Stimulated activated effector memory CD8-positive, alpha-beta T cell treated with anti-CD3 and anti-CD28 coated beads, Interleukin-12 subunit alpha, Interleukin-12 subunit beta, amount 100 ng/mL, for 72 hours (primary cell): Measurements from ENCODE around the gene CCDC74B.
"Not testable (repeated sequence)": the region's sequence is repeated elsewhere in the genome, so short reads cannot be mapped to it uniquely, and the experiment has no call there.

ENCODE experiments used
- ATAC-seq: fragments of 150-1000 bp; cut with Tn5 transposase; 2 replicates; pipeline ENCODE4 v1.10.0; 2021
- DNase-seq, 2 donors: peaks; one replicate each; pipeline ENCODE4 v3.0.0; 2021 to 2022; ENCODE audit warnings: low spot score in 2 of 2
- H3K27ac Mint-ChIP-seq: one replicate; pipeline ENCODE4 v1.8.0; 2022; ENCODE audit warnings: mild to moderate bottlenecking, mixed read lengths
- H3K36me3 Mint-ChIP-seq: one replicate; pipeline ENCODE4 v1.8.0; 2022; ENCODE audit warnings: mild to moderate bottlenecking, mixed read lengths
- H3K4me1 Mint-ChIP-seq: one replicate; pipeline ENCODE4 v1.8.0; 2022; ENCODE audit warnings: mixed read lengths
- H3K4me3 Mint-ChIP-seq: one replicate; pipeline ENCODE4 v1.8.0; 2022; ENCODE audit warnings: mild to moderate bottlenecking, mixed read lengths
- H3K9me3 Mint-ChIP-seq: one replicate; pipeline ENCODE4 v1.8.0; 2022; ENCODE audit warnings: mixed read lengths

CCDC74B gene

DNA sequence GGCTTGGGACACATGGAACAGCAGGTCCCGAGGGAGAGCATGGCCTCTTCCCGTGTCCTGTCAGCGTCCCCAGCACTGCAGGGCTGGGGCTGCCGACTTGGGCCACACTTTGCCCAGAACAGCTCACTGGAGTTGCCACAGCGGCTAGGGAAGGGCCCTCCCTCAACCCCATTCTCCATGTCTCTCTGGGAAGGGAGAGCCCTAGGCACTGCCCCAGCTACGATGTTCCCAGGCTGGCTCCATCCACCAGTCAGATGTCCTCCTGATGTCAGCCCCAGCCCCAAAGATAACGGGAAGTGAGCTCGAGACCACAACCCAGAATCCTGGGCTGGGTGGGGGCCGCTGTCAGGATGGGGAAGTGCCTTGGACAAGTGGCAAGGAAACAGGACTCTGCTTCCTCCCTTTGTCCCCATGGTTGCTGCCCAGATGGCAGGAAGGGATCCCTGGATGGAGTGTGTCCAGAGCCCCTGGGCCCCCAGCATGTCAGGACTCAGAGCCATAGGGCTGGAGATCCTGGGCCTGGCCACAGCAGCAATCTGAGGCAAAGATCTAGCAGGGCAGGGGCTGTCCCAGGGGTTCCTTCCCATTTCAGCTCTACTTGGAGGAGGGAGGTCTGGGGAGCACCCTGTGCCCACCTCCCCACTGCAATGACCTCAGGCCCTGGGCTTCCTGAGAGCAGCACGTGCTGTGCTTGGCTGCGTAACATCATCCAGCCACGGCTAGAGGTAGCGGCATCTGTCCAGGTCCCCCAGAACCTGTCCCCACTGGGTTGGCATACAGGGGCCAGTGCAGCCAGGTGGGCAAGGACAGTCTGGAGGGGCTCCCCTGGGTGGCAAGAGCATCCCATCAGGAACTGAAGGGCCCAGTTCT, 2.3 kb downstream of the CCDC74B start:
- Mint-ChIP-seq H3K27ac (peak overlapping the region; percentile 8), H3K4me3 (peak overlapping the region; percentile 74)
- not testable (repeated sequence) for H3K36me3 Mint-ChIP-seq, ATAC-seq, H3K4me1 Mint-ChIP-seq, DNase-seq, H3K9me3 Mint-ChIP-seq

DNA sequence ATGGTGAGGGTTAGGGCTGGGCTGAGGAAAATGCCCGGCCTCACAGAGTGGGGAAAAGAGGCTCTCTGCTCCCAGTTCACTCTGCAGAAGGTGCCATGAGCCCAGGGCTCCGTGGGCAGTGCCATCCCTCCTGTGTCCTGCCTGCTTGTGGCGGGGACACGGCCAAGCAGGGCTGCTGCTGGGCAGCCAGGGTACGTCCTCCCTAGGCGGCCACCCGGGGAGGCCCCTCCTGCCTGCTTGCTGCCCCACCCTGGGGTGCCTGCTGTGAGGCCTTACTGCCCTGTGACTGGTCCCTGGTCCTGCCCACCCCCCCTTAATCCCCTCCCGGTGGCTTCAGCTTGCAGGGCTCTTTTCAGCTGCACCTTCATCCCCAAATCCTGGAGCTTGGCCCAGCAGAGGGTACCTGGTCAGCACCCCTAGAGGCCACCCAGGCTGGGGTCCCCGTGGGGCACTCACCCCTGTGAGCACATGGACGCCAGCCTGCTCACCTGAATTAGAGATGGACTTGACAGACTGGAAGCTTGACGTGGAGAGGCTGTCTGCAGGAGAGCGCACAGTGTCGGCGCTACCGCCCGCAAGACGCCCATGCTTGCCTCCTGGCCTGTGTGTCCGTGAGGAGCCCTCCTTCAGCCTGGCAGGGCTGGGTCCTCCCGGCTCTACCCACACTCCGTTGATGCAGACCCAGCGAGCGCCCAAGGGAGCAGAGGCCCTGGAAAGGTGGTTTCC, 3.1 kb downstream of the CCDC74B start:
- H3K27ac Mint-ChIP-seq, ATAC-seq, H3K4me3 Mint-ChIP-seq, DNase-seq, H3K9me3 Mint-ChIP-seq, H3K36me3 Mint-ChIP-seq, H3K4me1 Mint-ChIP-seq: not testable (repeated sequence)

DNA sequence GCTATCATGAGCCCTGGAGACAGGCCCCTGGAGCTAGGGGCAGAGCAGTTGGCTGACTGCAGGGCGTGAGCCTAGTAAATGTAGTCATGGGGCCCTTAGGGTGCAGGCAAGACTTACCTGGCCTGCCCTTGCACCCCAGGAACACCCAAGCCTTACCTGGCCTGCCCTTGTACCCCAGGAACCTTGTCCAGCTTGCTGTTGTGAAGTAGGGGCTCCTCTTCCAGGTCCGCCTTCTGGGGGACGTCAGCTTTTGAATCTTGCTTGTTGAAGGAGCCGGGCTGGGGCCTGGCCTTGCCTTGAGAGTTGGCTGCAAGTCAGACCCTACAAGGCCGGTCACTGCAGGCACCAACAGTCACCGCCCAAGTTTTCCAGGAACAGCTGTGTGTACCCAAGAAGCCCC, 3.9 kb downstream of the CCDC74B start:
- H3K4me1 Mint-ChIP-seq, DNase-seq, ATAC-seq, H3K4me3 Mint-ChIP-seq, H3K9me3 Mint-ChIP-seq, H3K36me3 Mint-ChIP-seq, H3K27ac Mint-ChIP-seq: not testable (repeated sequence)

DNA sequence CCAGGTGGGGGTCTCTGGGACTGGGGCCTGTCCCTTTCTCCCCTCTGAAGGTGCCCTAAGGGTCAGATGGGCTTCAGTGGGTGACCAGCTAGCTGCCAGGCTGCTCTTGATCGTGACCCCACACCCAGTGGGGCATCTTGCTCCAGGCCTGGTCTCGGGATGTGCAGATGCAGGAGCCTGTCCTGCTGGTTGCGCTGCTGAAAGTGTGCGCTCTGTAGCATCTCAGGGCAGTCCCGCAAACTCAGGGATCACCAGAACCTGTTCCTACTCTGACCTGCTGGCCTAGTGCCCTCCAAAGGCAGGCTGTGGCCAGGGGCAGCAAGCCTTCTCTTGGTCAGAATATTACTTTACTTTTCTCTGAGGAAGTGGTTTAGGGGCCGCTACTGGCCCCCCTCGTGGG, 4.4 kb downstream of the CCDC74B start:
- not testable (repeated sequence) for H3K4me1 Mint-ChIP-seq, ATAC-seq, H3K4me3 Mint-ChIP-seq, DNase-seq, H3K27ac Mint-ChIP-seq, H3K36me3 Mint-ChIP-seq, H3K9me3 Mint-ChIP-seq

DNA sequence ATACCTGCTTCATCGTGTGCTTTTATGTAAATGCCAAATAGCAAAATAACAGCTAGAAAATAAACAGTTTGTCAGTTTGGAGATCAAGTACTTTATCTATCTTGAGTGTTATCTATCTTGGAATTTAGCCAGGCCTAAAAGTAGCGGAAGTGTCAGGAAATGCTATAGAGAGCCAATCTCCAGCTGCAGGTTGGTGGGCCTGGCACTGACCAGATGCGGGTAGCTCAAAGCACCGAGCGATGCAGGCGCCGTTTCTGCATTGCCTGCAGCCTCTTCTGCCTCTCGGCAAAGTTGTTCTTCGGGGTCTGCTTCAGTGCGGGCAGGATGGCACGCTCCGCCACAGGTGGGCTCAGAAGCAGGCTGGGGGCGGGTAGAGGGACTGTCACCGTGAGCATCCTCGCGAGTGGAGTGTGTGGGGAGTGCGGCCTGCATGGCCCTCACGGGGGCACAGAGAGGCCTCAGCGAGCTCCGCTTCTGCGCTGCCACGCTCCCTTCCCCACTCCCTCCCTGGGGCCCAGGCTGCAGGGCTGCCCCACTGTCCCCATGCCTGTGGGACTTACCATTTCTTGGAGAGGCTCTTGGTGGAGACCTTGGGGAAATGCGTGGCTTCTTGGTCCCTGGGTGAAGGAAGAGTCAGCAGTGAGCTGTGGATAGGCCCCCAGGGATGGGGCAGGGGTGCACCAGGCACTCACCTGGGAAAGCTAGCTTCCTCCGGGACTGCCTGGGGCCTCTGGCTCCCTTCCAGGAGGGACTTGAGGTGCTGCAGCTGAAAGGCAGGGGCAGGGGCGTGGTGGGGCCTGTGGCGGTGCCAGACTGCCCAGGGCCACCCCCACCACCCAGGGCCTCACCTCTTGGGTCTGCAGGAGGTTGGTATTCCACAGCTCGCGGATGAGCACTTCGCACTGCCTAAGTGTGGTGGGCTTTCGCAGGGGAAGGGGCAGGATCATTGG, 5.3 kb downstream of the CCDC74B start:
- not testable (repeated sequence) for ATAC-seq, H3K4me3 Mint-ChIP-seq, H3K4me1 Mint-ChIP-seq, H3K9me3 Mint-ChIP-seq, H3K27ac Mint-ChIP-seq, H3K36me3 Mint-ChIP-seq, DNase-seq

DNA sequence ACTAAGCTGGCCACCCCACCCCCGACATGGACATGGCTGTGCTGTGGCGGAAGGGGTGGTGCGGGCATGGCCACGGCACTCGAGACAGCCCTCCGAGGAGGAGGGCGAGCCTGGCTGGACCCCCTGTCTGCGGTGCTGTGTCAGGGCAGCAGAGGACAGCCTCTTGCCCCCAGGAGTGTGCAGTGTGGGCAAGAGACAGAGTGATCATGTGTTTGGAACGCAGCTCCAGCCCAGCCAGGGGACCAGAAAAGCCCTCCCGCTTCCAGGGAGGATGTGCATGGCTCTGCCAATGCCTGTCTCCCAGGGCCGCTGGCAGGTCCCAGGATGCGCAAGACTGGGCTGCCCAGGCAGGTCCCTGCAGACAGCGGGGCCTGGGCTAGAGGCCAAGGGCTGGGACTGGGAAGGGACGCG, 6.1 kb downstream of the CCDC74B start:
- H3K36me3 Mint-ChIP-seq, H3K9me3 Mint-ChIP-seq, H3K27ac Mint-ChIP-seq, ATAC-seq, H3K4me1 Mint-ChIP-seq, H3K4me3 Mint-ChIP-seq, DNase-seq: not testable (repeated sequence)

DNA sequence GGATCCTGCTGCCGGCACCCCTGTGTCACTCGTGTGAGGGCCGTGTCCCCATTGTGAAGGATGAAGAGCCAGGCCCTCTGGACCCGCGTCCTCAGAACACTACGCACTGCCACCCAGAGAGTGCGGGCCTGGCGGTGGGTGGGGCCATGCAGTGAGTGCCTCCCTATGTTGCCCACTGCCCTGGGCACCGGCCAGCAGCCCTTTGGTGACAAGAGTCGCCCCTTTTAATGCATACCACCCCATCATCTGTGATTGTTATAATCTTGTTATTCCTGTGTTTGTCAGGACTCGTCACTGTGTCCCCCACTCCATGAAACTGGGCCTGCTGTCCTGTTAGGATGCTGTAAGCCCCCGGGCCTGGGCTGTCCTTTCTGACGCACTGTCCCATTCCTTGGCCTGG, 6.6 kb downstream of the CCDC74B start:
- DNase-seq, H3K4me3 Mint-ChIP-seq, H3K27ac Mint-ChIP-seq, H3K4me1 Mint-ChIP-seq, H3K9me3 Mint-ChIP-seq, H3K36me3 Mint-ChIP-seq, ATAC-seq: not testable (repeated sequence)

DNA sequence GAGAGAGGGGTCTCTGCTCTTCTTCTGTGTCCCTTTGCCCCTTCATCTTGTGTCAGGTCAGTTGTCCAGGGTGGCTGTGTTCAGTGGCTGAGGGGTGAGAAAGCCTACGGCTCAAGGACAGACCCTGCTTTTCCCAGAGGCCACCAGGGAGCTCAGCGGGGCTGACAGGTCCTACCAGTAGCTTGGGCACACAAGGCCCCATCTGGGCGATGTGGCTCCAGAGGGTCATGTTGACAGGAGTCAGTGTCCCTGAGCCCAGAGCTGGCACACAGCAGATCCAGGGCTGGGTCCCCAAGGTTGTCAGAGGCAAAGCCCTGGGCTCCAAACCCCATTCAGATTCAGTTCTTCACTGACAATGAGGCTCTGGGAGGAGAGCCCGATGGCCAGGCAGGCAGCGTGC, 7.8 kb downstream of the CCDC74B start:
- not testable (repeated sequence) for DNase-seq, ATAC-seq, H3K4me1 Mint-ChIP-seq, H3K27ac Mint-ChIP-seq, H3K9me3 Mint-ChIP-seq, H3K4me3 Mint-ChIP-seq, H3K36me3 Mint-ChIP-seq

DNA sequence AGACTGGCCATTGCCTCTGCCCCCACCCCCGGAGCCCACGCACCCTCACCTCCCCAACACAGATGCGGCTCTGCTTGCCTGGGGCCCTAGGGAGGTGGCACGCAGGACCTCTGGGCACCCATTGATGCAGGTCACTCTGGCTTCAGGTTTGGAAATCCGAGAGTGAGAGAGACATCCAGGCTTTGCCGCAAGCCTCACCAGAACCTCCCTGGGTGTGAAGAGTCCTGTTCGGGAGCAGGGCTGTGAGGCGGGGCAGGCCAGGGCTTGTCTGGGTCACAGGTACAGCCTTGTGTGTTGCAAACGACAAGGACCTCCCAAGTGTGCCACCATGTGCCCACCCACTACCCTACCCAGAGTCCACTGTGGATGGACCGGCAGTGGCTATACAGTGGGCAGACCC, 8.4 kb downstream of the CCDC74B start:
- not testable (repeated sequence) for DNase-seq, ATAC-seq, H3K27ac Mint-ChIP-seq, H3K4me1 Mint-ChIP-seq, H3K9me3 Mint-ChIP-seq, H3K36me3 Mint-ChIP-seq, H3K4me3 Mint-ChIP-seq

DNA sequence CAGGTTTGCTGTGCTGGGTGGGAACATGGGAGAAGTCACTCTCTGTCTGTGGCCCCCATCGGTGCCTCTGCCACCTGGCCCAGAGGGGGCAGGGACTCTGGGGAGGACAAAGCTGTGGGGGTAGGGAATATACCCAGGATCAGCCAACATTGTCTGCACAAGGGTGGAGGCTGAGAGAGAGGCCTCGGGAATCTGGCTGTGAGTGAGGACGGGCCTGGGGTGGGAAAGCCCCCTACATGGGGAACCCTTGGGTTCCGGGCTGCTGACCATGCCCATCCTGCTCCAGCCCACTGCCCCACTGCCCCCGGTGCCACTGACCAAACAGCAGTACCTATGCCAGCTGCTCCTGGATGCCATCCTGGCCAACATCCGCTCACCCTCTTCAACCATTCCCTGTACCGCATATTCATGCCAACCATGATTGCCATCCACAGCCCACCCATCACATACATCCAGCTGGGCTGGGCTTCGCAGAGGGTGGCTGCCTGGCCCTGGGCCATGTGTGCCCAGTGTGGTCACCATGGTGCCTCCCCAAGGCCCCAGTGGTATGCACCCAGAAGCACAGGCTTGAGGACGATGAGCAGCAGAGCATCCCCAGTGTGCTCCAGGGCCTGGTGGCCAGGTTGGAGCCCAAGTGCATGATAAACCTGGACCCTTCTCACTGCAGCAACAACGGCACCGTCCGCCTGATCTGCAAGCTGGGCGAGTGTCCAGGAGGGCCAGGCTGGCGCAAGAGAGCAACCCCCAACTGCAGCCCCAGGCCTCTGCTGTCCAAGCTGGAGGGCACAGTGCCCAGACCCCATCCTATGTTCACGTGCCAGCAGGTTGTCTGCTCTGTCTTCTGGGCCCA, 9.0 kb downstream of the CCDC74B start:
- no peaks in the 10 kb centered on the region for H3K9me3 Mint-ChIP-seq
- ATAC-seq (no peak), DNase-seq (no peak)
- no peaks in the 10 kb centered on the region for H3K4me1 Mint-ChIP-seq
- no peak overlapping the region for H3K4me3 Mint-ChIP-seq
- no peaks in the 10 kb centered on the region for H3K36me3 Mint-ChIP-seq
- H3K27ac Mint-ChIP-seq, result no peak overlapping the region

DNA sequence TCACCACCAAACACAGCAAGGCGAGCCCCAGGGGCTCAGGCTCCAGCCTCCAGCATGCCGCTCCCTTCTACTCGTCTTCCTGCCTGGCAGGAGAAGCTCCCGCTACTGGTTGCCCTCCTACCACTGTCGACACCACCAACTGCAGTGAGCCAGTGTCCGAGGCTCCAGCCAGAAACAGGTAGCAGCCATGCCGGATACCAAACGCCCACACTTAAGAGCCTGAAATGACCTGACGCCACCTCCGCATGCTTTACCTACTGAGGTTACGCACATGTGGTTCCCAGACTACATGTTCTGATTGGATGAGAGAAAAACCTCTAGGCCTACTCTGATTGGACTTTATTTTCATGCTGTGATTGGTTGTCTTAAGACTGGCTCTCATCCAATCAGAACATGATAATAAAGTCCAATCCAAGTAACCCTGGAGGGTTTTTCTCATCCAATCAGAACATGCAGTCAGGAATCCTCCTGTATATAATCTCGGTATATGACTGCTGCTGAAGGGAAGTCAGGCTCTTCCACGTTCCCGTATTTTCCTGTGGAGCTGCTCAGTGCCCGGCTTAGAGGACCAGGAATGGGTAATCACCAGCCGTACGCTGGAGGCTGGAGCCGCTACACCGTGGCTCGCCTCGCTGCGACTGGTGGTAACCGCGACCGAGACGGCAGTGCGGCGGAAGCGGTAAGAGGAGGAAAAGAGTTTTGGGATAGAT, 15.6 kb downstream of the CCDC74B start, which contains the start of gene POTEF:
TSS of gene POTEF (minus strand) at position 103 of the 710 bp plus-strand sequence. CDS start 8,707 bp downstream, outside the sequence.
- not testable (repeated sequence) for H3K4me3 Mint-ChIP-seq, H3K9me3 Mint-ChIP-seq, H3K4me1 Mint-ChIP-seq, H3K27ac Mint-ChIP-seq, ATAC-seq, DNase-seq, H3K36me3 Mint-ChIP-seq

DNA sequence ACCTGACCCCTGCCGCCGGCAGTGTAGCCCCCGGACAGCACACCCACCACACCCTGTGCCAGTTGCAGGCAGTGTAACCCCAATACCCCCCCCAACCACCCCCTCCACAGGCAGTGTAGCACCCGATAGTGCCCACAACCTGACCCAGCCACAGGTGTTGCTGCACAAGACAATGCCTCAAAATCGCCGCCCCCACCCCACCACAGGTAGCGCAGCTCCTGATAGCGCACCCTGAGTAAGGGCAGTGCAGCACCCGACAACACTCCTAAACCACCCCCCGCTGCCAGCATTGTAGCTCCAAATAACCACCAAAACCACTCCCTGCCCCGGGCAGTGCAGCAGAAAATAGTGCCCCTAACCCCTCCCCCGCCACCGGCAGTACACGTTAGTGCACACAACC, 16.4 kb downstream of the CCDC74B start:
- not testable (repeated sequence) for H3K36me3 Mint-ChIP-seq, H3K27ac Mint-ChIP-seq, H3K9me3 Mint-ChIP-seq, H3K4me3 Mint-ChIP-seq, H3K4me1 Mint-ChIP-seq, DNase-seq
- peak; percentile 21 for ATAC-seq

DNA sequence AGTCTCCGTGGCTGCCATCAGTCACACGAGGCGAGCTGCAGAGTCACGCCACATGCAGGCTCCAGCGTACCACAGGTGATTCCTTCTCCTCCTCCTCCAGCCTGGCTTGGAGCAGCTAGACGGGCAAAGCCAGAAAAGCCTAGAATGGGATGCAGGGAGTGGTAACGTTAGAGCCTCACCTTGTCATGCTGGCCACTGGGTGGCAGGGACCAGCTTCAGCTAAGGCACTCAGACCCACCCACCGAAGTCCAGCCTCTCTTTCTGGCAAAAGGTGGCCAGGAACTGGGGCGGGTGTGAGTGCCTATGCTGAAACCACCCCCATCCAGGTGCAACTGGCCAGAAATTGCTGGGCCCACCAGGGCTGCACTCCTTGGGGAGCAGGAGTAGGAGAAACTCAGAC, 17.2 kb downstream of the CCDC74B start:
- not testable (repeated sequence) for H3K36me3 Mint-ChIP-seq, H3K4me1 Mint-ChIP-seq, ATAC-seq, DNase-seq, H3K9me3 Mint-ChIP-seq, H3K4me3 Mint-ChIP-seq, H3K27ac Mint-ChIP-seq

DNA sequence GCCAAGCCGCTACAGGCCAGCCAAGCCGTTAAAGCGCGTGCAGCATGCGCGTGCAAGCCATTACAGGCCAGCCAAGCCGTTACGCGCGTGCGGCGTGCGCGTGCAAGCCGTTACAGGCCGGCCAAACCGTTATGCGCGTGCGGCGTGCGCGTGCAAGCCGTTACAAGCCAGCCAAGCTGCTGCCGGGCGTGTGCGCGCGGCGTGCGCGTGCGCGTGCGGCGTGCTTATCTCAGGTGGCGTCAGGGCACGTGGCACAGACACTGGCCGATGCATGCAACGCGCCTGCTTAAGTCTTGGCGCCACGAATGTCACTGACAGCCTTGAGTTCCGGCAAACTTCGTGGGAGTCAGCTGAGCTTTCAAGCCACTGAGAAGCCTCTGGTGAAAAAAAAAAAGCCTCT, 24.0 kb downstream of the CCDC74B start:
- not testable (repeated sequence) for ATAC-seq, H3K9me3 Mint-ChIP-seq, DNase-seq, H3K36me3 Mint-ChIP-seq, H3K4me1 Mint-ChIP-seq, H3K4me3 Mint-ChIP-seq, H3K27ac Mint-ChIP-seq
